GM18498 (cell line): ENCODE results near the gene P2RY8.
A peak's percentile ranks its signal among the peaks of the same experiment; 100 is the strongest.
"Not testable (repeated sequence)": the region's sequence is repeated elsewhere in the genome, so short reads cannot be mapped to it uniquely, and the experiment has no call there.

Source experiments
- ATAC-seq: cut with Tn5 transposase; IDR thresholded peaks from one replicate; pipeline ENCODE4 v1.9.1; 2021; ENCODE audit warnings: mild to moderate bottlenecking, moderate library complexity; ENCODE audit not compliant: unreplicated experiment

Gene P2RY8

DNA sequence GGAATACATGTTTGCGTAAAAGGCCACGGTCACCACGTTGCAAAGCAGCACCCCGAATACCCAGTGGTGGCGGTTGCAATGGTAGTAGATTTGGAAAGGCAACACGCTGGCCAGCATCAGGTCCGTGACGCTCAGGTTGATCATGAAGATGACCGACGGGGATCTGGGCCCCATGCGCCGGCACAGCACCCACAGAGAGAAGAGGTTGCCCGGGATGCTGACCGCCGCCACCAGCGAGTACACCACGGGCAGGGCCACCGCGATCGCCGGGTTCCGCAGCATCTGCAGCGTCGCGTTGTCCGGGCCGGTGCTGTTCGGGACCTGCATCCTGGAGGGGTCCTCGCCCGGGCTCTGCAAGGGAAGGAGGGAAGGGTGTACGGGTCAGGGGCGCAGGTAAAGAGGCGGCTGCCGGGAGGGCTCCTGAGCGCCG, 70.7 kb downstream of the P2RY8 start:
- ATAC-seq, result no peak

DNA sequence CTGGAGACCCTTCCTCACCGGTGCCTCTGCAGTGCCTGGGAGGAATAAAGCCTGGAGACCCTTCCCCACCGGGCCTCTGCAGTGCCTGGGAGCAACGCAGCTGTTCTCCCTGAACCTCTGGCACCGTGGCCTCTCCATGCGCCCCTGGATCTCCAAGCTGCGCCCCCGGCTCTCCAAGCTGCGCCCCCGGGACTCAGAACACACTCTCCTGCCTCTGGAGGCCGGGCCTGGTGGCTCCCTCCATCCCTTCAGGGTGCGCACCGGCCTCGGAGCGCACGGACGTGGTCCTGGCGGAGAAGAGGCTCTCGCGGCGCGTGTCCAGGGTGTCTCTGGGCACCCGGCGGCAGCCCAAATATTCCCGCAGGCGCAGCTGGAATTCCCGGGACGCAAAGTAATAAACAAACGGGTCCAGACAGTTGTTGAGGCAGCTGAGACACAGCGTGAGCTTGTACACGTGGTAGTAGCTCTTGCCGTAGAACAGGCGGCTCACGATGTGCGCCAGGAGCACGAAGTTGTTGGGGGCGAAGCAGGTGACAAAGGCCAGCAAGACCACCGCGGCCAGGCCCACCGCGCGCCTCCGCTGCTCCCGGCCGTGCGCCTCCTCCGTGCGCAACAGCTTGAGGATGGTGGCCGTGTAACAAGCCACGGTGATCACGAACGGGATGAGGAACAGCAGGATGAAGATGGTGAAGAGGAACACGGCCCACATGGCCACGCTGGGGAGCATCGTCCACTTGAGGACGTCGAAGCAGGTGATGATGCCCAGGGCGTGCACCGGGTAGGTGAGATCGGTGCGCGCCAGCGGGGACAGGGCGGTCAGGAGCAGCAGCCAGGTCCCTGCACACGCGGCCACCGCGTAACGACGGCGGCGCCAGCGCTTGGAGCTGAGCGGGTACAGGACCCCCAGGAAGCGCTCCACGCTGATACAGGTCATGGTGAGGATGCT, 71.4 kb downstream of the P2RY8 start:
- no peak for ATAC-seq

DNA sequence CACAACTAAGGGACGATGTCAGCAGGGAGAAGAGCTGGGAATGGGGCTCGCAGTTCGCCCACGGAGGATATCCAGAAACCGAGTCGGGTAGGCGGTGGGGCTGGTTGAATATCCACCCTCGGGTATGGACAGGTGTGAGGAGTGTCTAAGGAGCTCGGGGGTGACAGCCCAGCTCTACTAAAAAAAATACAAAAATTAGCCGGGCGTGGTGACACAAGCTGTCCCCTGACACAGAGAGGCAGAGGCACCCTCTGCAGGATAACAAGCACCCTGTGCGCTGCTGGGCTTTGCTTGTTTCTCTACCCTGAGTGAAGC, 72.1 kb downstream of the P2RY8 start:
- ATAC-seq, result no peak

DNA sequence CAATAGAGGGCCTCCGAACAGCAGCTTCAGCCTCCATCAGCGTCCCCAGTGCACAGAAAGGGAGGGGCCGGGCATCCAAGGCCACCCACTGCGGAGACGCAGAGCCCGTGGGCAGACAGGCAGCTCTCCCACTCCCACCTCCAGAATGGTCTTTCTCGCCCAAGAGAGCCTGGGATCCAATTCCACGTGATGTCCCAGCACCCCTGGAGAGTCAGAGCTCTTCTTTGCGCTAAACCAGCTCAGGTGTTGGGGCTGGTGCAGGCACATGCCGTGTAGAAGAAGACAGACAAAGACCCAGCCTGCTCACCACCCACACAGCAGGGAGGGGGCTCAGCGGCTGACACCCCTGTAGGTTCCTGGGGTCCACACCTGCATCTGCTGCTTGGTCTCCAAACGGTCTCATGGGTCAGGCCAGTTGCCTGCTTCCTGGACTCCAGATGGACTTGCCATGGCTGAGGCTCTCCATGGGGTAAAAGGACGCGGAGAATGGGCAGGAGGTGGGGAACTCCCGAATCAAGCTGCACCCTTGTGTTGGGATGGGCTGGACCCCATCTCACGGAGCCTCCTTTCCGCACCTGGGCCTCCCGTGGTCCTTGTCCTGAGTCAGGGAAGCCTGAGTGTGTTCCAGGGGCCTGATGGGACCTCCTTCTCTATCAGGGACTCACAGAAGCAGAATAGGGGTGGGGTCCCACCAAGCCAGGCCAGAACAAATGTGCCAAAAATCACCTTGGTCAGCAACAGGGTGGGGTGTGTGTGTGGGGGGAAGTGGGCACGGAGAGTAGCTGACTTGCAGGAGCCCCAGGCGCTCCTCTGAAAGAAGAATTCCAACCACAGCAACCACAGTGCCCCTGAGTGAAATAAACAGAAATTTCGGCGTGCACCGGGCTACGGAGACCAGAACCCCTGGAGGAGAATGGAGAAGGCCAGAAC, 72.7 kb downstream of the P2RY8 start:
- no peak for ATAC-seq

DNA sequence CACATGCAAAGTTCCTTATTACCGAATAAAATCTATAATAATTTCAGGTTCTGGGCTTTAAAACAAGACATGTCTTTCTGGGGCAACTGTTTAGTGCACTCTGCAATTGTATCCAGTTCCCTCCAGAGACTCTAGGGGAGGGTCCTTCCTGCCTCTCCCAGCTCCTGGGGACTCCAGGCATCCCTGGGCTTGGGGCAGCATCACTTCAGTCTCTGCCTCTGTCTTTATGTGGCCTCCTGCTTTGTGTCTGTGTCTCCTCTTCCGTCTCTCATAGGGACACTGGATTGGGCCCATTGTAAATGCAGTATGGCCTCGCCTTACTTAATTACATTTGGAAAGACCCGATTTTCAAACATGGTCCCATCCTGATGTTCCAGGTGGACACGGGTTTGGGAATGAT, 73.4 kb downstream of the P2RY8 start:
- no peak for ATAC-seq

DNA sequence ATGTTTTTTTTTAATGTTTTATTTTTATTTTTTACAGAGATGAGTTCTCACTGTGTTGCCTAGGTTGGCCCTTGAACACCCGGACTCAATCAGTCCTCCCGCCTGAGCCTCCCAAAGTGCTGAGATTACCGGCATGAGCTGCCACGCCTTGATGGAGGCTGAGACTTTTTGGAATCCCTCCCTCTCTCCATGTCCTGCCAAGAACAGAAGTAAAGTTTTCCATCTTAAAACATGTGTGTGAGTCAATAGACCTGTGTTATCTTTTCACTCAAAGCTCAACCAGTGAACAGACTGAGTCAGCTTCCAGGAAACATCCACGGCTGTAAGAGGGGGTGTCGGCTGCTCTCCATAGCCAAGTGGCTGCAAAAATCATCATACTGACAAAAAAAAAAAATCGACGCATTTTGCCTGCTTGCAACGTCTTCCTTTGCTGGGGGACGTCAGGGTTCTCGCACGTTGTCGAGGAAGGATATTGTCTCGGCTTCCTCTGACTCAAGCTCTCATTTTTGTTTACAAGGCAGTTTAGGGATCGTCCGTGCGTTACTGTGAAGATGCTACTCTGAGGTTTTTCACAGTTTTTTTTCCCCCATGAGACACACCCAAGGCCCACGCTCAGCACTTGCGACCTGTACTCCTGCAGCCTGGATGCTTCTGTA, 74.3 kb downstream of the P2RY8 start:
- no peak for ATAC-seq

DNA sequence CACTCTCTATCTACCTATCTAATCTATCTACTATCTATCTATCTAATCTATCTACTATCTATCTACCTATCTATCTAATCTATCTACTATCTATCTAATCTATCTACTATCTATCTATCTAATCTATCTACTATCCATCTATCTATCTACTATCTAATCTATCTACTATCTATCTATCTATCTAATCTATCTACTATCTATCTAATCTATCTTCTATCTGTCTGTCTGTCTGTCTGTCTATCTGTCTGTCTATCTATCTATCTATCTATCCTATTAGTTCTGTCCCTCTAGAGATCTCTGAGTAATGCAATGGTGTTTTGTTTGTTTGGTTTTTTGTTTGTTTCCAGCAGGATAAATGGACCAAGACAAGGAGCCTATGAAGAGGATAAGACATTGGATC, 74.9 kb downstream of the P2RY8 start:
- no peak for ATAC-seq

DNA sequence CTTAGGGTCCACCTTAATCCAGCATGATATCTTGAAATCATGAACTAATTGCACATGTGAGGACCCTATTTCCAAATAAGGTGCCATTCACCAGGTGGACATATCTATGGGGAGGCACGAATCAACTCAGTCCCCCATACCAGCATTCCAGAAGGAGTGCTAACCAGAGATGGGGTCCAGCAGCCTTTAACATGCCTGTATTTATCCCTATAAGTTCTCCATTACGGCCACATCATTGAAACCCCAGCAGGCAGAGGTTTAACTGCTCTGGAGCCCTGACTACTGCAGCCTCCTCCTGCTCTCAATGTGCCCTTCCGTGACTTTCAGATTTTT, 81.1 kb downstream of the P2RY8 start:
- ATAC-seq, result no peak

DNA sequence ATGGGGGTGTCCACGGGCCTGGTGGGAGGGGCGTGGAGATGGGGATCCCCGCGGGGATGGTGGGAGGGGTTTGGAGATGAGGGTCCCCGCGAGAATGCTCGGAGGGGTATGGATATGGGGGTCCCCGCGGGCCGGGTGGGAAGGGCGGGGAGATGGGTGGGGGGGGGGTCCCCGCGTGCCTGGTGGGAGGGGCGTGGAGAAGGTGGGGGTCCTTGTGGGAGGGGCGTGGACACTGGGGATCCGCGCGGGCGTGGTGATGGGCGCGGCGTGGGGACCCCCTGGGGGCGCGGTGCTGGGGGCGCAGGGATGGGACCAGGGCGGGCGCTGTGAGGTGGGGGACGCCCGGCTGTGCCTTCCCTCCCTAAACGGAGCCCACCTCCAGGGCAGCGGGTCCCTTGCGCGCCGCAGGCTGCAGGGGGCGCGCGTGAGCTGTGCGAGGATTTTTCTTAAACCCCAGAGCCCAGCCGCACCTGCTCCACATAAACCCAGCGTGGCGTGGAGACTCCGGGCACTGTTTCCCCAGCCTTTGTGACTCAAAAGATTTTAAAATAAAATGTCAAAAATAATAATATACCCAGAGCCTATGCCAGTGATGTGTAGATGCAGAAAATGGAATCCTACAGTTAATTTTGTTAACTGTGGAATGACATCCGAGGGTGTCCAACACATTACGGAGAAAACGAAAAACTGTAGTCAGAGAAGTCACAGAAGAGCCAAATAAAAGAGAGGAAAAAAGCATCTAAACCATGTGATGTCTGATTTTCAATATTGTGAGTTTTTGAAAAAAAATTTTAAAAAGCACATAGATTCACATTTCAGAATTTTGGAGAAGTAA, 82.8 kb downstream of the P2RY8 start:
- peak; percentile 40 for ATAC-seq

DNA sequence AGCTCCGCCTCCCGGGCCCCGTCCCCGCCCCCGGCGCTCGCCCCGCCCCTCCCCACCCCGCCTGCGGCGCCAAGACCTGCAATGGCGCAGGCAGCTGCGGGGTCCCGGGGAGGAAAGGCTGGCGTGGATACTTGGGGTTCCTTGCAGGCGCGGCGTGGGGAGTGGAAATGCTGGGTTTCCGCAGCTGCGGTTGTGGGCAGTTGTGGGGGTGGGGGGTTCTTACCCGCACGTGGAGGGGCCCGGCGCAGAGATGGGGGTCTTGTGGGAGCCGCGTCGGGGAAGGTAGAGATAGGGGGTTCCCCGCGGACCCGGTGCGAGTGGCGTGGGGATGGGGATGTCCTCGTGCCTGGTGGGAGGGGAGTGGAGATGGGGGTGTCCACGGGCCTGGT, 83.6 kb downstream of the P2RY8 start:
- peak; percentile 17 for ATAC-seq

DNA sequence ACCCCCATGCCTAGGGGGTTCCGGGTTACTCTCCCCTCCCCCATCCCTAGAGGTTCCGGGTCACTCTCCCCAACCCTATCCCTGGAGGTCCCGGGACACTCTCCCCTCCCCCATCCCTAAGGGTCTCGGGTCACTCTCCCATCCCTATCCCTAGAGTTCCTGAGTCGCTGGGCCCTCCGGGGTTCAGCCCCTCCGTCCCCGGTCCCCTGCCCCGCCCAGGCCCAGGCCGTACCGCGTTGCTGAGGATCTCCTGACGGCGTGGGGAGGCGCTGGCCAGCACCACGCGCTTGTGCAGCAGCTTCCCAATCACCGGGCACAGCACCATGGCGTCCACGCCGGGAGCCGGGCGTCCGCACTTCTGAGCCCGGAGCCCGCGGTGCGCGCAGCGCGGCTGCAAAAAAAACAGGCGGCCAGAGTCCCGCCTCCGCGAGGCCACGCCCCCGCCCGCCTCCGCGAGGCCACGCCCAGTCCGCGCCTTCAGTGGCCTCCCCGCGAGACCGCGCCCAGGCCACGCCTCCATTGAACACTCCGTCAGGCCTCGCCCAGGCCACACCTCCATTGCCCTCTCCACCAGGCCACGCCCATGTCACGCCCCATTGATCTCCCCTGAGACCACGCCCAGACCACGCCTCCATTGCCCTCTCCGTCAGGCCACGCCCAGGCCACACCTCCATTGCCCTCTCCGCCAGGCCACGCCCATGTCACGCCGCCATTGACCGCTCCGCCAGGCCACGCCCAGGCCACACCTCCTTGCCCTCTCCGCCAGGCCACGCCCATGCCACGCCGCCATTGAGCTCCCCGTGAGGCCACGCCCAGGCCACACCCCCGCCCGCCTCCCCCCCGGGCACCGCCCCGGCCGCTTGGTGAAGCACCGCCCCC, 84.2 kb downstream of the P2RY8 start, which contains the start of gene ASMTL:
ASMTL (minus strand) TSS at position 394 of the 879 bp plus-strand sequence; CDS start at position 325, 69 bp downstream.
- peak; percentile 68 for ATAC-seq

DNA sequence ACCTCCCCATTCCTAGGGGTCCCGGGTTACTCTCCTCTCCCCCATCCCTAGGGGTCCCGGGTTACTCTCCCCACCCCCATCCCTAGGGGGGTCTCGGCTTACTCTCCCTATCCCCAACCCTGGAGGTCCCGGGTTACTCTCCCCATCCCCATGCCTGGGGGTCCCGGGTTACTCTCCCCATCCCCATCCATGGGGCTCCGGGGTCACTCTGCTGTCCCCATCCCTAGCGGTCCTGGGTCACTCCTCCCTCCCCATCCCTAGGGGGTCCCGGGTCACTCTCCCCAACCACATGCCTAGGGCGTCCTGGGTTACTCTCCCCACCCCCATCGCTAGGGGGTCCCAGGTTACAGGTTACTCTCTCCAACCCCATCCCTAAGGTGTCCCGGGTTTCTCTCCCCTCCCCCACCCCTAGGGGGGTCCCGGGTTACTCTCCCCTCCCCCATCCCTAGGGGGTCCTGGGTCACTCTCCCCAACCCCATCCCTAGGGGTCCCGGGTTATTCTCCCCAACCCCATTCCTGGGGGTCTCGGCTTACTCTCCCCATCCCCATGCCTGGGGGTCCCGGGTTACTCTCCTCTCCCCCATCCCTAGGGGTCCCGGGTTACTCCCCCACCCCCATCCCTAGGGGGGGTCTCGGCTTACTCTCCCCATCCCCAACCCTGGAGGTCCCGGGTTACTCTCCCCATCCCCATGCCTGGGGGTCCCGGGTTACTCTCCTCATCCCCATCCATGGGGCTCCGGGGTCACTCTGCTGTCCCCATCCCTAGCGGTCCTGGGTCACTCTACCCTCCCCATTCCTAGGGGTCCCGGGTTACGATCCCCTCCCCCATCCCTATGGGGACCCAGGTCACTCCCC, 85.1 kb downstream of the P2RY8 start:
- ATAC-seq, result no peak

DNA sequence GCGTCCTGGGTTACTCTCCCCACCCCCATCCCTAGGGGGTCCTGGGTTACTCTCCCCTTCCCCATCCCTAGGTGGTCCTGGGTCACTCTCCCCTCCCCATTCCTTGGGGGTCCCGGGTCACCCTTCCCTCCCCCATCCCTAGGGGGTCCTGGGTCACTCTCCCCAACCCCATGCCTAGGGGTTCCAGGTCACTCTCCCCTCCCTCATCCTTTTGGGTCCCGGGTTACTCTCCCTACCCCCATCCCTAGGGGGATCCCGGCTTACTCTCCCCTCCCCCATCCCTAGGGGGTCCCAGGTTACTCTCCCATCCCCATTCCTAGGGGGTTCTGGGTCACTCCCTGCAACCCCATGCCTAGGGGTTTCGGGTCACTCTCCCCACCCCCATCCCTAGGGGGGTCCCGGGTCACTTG, 85.7 kb downstream of the P2RY8 start:
- ATAC-seq, result no peak

DNA sequence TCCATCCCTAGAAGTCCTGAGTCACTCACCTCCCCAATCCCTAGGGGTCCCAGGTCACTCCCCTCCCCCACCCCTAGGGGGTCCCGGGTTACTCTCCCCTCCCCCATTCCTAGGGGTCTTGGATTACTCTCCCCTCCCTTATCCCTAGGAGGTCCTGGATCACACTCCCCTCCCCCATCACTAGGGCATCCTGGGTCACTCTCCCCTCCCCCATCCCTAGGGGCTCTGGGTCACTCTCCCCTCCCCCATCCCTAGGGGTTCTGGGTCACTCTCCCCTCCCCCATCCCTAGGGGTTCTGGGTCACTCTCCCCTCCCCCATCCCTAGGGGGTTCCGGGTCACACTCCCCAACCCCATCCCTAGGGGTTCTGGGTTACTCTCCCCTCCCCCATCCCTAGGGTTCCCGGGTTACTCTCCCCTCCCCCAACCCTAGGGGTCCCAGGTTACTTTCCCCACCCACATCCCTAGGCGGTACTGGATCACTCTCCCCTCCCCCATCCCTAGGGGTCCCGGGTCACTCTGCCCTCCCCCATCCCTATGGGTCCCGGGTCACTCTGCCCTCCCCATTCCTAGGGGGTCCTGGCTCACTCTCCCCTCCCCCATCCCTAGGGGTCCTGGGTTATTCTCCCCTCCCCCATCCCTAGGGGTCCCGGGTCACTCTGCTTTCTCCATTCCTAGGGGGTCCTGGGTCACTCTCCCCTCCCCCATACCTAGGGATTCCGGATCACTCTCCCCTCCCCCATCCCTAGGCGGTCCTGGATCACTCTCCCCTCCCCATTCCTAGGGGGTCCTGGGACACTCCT, 86.4 kb downstream of the P2RY8 start:
- no peak for ATAC-seq

DNA sequence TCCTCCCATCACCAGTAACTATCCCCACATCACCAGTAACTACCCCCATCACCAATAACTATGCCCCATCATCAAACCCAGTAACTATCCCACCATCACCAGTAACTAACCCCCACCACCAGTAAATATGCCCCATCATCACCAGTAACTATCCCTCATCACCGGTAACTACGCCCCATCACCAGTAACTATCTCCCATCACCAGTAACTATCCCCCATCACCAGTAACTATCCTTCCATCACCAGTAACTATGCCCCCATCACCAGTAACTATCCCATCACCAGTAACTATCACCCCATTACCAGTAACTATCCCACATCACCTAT, 87.2 kb downstream of the P2RY8 start:
- ATAC-seq, result no peak

DNA sequence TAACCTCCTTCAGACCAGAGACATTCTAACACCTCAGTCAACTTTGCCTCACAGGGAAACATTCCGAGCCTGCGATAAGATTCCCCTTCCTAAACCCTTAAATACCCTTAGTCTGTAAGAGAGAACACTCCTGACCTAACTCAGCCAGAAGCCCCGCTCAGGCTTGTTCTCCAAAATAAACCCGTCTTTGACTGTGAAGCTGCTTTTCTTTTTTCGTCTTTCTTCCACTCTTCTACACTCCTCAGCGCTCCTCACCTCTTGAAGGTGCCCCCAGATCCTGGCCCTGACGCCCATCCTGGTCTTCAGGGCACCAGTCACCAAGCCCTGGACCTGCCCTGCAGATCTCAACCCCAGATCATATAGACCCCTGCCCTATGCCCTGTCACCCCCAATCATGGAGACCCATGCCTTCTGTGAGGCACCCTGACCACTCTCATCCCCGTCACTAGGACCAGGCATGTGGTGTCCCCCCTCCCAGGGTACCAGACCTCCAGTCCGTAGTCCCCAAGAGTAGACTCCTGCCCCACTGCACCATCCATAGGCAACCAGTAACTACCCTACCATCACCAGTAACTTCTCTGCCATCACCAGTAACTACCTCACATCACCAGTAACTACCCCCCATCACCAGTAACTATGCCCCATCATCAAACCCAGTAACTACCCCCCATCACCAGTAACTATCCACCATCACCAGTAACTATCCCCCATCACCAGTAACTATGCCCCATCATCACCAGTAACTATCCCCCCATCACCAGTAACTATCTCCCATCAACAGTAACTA, 87.8 kb downstream of the P2RY8 start:
- no peak for ATAC-seq

DNA sequence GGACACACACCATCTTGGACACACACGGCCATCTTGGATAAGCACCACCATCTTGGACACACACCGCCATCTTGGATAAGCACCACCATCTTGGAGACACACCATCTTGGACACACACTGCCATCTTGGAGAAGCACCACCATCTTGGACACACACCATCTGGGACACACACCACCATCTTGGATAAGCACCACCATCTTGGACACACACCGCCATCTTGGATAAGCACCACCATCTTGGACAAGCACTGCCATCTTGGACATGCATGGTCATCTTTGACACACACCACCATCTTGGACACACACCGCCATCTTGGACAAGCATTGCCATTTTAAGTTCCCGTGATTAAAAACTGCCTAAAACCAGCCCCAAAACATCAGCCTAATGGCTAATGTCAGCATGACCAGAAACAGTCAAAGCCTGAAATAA, 88.4 kb downstream of the P2RY8 start:
- not testable (repeated sequence) for ATAC-seq
